HL-60 (cell line): ENCODE data around the gene PCDHGA1.
A peak's percentile ranks its signal among the peaks of the same experiment; 100 is the strongest.

Experiments used
- DNase-seq, 2 experiments: peaks; one replicate each; pipeline ENCODE4 v3.0.0-alpha.2; 2010 to 2020; ENCODE audit warnings: low read depth in 1 of 2, low spot score in 1 of 2
- H3K27ac ChIP-seq: fragments of 250-450 bp; sonication (Bioruptor Pico); replicated peaks from 2 replicates; pipeline ENCODE4 v1.5.1; 2020; ENCODE audit warnings: mild to moderate bottlenecking, moderate library complexity
- H3K27me3 ChIP-seq: fragments of 250-450 bp; sonication (Bioruptor Pico); 2 replicates; pipeline ENCODE4 v1.5.1; 2021; ENCODE audit warnings: mild to moderate bottlenecking, moderate library complexity; ENCODE audit not compliant: insufficient read depth, poor library complexity, severe bottlenecking
- H3K4me3 ChIP-seq: replicated peaks from 2 replicates; pipeline ENCODE4 v1.5.1; 2011; ENCODE audit warnings: mild to moderate bottlenecking, control low read depth, low read length; ENCODE audit not compliant: insufficient read depth
- CTCF ChIP-seq: IDR thresholded peaks from one replicate; pipeline ENCODE4 v1.5.1; 2011; ENCODE audit warnings: low read length, control low read depth, inconsistent platforms; ENCODE audit not compliant: insufficient read depth
- GABPA ChIP-seq: IDR thresholded peaks from 2 replicates; pipeline ENCODE4 v1.6.1; 2012; ENCODE audit warnings: low read depth
- POLR2AphosphoS5 ChIP-seq: IDR thresholded peaks from 2 replicates; pipeline ENCODE4 v1.6.1; 2012; ENCODE audit warnings: low read depth
- SPI1 ChIP-seq: IDR thresholded peaks from 2 replicates; pipeline ENCODE4 v1.6.1; 2012; ENCODE audit warnings: low read depth, mild to moderate bottlenecking, borderline replicate concordance
- TF ChIP-seq, protein P1 (sequence below): IDR thresholded peaks from 2 replicates; pipeline ENCODE4 v1.6.1; 2012; ENCODE audit warnings: low read depth; ENCODE audit not compliant: insufficient replicate concordance

PCDHGA1 gene

DNA sequence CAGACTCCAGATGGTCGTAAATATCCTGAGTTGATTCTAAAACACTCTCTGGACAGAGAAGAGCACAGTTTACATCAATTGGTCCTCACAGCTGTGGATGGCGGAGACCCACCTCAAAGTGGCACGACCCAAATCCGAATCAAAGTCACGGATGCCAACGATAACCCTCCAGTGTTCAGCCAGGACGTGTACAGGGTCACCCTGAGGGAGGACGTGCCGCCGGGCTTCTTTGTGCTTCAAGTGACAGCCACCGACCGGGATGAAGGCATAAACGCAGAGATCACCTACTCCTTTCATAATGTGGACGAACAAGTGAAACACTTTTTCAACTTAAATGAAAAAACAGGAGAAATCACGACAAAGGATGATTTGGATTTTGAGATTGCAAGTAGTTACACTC lies 30.4 kb downstream of the PCDHGA1 start:
- Histone ChIP-seq H3K4me3 (no peak overlapping the region), H3K27ac (no peak overlapping the region), H3K27me3 (no peaks in the 10 kb centered on the region)
- DNase-seq, result no peak
- TF ChIP-seq CTCF, result no peak
- TF ChIP-seq SPI1, result no peak
- TF ChIP-seq, protein P1, sequence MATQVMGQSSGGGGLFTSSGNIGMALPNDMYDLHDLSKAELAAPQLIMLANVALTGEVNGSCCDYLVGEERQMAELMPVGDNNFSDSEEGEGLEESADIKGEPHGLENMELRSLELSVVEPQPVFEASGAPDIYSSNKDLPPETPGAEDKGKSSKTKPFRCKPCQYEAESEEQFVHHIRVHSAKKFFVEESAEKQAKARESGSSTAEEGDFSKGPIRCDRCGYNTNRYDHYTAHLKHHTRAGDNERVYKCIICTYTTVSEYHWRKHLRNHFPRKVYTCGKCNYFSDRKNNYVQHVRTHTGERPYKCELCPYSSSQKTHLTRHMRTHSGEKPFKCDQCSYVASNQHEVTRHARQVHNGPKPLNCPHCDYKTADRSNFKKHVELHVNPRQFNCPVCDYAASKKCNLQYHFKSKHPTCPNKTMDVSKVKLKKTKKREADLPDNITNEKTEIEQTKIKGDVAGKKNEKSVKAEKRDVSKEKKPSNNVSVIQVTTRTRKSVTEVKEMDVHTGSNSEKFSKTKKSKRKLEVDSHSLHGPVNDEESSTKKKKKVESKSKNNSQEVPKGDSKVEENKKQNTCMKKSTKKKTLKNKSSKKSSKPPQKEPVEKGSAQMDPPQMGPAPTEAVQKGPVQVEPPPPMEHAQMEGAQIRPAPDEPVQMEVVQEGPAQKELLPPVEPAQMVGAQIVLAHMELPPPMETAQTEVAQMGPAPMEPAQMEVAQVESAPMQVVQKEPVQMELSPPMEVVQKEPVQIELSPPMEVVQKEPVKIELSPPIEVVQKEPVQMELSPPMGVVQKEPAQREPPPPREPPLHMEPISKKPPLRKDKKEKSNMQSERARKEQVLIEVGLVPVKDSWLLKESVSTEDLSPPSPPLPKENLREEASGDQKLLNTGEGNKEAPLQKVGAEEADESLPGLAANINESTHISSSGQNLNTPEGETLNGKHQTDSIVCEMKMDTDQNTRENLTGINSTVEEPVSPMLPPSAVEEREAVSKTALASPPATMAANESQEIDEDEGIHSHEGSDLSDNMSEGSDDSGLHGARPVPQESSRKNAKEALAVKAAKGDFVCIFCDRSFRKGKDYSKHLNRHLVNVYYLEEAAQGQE, result no peak
- no peak for TF ChIP-seq GABPA
- no peak for TF ChIP-seq POLR2AphosphoS5

DNA sequence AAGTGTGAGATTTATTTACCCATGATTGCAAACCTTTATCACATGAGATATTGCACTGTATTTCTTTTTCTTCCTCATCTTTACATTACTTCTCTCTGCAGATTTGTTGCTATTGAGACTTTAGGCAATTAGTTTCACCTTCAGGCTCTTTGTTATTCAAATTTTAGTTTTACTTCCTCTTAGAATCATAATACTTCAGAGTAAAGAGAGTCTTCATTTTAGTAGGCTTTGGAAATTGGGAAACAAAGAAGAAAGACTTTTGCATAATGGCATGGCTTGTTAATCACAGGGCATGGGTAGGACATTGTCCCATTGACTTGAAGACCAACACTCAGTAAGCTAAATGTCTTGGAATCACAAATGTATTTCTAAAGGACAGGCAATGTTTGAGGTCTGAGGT lies 32.4 kb downstream of the PCDHGA1 start:
- DNase-seq, result no peak
- no peak overlapping the region for H3K27ac ChIP-seq
- TF ChIP-seq SPI1 (no peak), GABPA (no peak), POLR2AphosphoS5 (no peak), CTCF (no peak)
- TF ChIP-seq, protein P1, result no peak
- H3K27me3 ChIP-seq, result no peaks in the 10 kb centered on the region
- H3K4me3 ChIP-seq, result no peak overlapping the region

DNA sequence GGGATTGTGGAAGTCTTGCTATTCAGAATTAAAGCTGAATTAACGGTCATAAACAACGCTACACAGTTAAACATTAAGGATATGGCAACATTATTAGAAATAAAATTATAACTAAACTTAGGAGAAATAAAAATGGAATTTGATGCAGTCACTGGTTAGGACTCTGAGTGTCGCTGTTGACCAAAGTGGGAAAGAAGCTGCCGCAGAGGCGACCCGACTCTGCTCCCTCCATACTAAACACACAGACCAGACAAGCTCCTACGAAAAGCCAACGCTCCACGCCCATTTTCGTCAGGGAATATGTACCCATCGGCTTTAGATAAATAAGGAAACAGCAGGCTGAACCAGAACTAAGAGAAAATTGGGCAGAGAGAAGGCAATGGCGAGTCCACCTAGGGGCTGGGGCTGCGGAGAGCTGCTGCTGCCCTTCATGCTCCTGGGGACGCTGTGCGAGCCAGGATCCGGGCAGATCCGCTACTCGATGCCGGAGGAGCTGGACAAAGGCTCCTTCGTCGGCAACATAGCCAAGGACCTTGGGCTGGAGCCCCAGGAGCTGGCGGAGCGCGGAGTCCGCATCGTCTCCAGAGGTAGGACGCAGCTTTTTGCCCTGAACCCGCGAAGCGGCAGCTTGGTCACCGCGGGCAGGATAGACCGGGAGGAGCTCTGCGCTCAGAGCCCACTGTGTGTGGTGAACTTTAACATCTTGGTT lies 33.8 kb downstream of the PCDHGA1 start, which contains the start of gene PCDHGA5:
PCDHGA5 (plus strand) TSS at position 211 of the 709 bp plus-strand sequence; CDS start at position 380, 169 bp downstream.
- peak within 1 kb of the TSS; percentile 16 for H3K4me3 ChIP-seq
- H3K27me3 ChIP-seq, result no peaks in the 10 kb centered on the region
- TF ChIP-seq SPI1, result no peak
- TF ChIP-seq, protein P1, result no peak
- no peak for TF ChIP-seq CTCF
- no peak for TF ChIP-seq POLR2AphosphoS5
- TF ChIP-seq GABPA, result no peak
- DNase-seq, result no peak
- no peak within 1 kb of the TSS for H3K27ac ChIP-seq
